GM21825 (cell line): ENCODE measurements around the gene CRIP2.

Experiments used
- ATAC-seq: cut with Tn5 transposase; IDR thresholded peaks from one replicate; pipeline ENCODE4 v1.9.1; 2021; ENCODE audit warnings: mild to moderate bottlenecking, moderate library complexity; ENCODE audit not compliant: unreplicated experiment

Gene CRIP2

GRCh38 chr14:105526776-105527380, 52.3 kb downstream of the CRIP2 start:
- ATAC-seq, result no peak

- ATAC-seq, result no peak
Observed at GRCh38 chr14:105527381-105527825, 52.8 kb downstream of the CRIP2 start.

- ATAC-seq, result no peak
Observed at GRCh38 chr14:105527826-105528585, 53.4 kb downstream of the CRIP2 start.

DNA sequence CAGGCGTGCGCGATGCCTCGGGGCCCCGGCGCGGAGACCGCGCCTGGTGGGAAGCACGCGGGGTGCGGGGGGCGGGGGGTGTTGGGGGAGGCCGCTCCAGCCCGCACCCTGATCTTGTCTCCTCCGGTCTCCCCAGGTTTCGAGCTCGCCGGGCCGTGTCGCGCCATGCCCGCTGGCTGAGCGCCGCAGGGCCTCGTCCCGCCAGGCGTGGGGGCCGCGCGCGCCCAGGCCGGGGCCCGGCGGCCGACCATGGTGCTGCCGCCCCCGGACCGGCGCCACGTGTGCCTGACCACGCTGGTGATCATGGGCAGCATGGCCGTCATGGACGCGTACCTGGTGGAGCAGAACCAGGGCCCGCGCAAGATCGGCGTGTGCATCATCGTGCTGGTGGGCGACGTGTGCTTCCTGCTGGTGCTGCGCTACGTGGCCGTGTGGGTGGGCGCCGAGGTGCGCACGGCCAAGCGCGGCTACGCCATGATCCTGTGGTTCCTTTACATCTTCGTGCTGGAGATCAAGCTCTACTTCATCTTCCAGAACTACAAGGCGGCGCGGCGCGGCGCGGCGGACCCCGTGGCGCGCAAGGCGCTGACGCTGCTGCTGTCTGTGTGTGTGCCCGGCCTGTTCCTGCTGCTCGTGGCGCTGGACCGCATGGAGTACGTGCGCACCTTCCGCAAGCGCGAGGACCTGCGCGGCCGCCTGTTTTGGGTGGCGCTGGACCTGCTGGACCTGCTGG, 54.1 kb downstream of the CRIP2 start:
- ATAC-seq, result no peak

DNA sequence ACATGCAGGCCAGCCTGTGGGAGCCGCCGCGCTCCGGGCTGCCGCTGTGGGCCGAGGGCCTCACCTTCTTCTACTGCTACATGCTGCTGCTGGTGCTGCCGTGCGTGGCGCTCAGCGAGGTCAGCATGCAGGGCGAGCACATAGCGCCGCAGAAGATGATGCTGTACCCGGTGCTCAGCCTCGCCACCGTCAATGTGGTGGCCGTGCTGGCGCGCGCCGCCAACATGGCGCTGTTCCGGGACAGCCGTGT, 54.6 kb downstream of the CRIP2 start:
- ATAC-seq, result no peak
